ENCODE measurements around the gene PCDH9.

PCDH9 gene

DNA sequence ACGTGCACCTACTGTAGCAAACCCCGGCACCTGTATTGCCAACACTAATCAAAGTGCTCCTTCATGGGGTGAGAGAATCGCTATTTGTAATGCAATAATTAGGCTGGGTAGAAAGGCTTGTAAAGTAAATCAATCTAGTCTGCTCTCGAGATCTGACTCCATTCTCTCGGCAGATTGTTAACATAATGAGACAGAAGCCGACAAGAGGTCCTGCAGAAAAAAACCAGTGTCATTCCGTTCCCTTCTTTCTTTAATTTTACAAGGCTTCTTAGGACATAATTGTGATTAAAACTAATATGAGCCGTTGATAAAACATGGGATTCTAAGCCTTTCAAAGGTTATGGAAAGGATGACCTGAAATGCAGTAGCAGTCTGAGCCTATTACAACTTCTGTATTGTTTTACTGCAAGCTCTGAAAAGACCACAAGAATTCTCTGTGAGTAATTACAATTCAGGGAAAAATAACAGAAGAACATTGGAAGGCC is 530.0 kb downstream of the PCDH9 start:
- TF ChIP-seq SIN3A (IDR thresholded peaks at IDR 0.05; ENCODE audit: borderline replicate concordance, insufficient read depth, low read length) (no peak), FOXP2 (optimal IDR thresholded peaks at IDR 0.05; ENCODE audit: borderline replicate concordance, extremely low read depth, extremely low read length, insufficient read depth) (no peak), TAF1 (IDR thresholded peaks at IDR 0.05; ENCODE audit: borderline replicate concordance, insufficient read depth, low read length) (no peak), POLR2AphosphoS5 (IDR thresholded peaks at IDR 0.05; ENCODE audit: low read depth, low read length) (no peak)
- TF ChIP-seq, protein P1, sequence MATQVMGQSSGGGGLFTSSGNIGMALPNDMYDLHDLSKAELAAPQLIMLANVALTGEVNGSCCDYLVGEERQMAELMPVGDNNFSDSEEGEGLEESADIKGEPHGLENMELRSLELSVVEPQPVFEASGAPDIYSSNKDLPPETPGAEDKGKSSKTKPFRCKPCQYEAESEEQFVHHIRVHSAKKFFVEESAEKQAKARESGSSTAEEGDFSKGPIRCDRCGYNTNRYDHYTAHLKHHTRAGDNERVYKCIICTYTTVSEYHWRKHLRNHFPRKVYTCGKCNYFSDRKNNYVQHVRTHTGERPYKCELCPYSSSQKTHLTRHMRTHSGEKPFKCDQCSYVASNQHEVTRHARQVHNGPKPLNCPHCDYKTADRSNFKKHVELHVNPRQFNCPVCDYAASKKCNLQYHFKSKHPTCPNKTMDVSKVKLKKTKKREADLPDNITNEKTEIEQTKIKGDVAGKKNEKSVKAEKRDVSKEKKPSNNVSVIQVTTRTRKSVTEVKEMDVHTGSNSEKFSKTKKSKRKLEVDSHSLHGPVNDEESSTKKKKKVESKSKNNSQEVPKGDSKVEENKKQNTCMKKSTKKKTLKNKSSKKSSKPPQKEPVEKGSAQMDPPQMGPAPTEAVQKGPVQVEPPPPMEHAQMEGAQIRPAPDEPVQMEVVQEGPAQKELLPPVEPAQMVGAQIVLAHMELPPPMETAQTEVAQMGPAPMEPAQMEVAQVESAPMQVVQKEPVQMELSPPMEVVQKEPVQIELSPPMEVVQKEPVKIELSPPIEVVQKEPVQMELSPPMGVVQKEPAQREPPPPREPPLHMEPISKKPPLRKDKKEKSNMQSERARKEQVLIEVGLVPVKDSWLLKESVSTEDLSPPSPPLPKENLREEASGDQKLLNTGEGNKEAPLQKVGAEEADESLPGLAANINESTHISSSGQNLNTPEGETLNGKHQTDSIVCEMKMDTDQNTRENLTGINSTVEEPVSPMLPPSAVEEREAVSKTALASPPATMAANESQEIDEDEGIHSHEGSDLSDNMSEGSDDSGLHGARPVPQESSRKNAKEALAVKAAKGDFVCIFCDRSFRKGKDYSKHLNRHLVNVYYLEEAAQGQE (IDR thresholded peaks at IDR 0.05; ENCODE audit: insufficient read depth in 1 of 2, low read depth in 2 of 2, low read length in 2 of 2), result no peak

DNA sequence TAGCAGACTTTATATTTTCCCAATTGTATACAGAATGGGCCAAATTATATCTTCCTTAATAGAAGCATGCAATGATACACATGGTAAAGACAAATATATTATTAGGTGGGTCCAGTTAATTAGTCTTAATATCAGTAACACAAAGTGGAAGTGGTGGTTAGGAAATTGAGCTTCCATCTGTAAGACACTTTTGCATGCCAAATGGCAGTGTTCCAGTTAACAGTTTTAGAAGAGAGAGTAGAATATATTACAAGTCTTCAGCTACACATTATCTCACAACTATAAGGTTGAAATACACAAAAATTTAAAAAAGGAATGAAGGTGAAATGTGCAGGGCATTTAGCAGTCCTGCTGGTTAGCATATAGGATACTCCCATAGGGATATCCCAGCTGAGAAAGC is 536.5 kb downstream of the PCDH9 start:
- no peak for TF ChIP-seq SIN3A (IDR thresholded peaks at IDR 0.05; ENCODE audit: borderline replicate concordance, insufficient read depth, low read length)
- TF ChIP-seq, protein P1 (IDR thresholded peaks at IDR 0.05; ENCODE audit: insufficient read depth in 1 of 2, low read depth in 2 of 2, low read length in 2 of 2), result no peak
- no peak for TF ChIP-seq TAF1 (IDR thresholded peaks at IDR 0.05; ENCODE audit: borderline replicate concordance, insufficient read depth, low read length)
- TF ChIP-seq FOXP2 (optimal IDR thresholded peaks at IDR 0.05; ENCODE audit: borderline replicate concordance, extremely low read depth, extremely low read length, insufficient read depth), result no peak
- TF ChIP-seq POLR2AphosphoS5 (IDR thresholded peaks at IDR 0.05; ENCODE audit: low read depth, low read length), result no peak

DNA sequence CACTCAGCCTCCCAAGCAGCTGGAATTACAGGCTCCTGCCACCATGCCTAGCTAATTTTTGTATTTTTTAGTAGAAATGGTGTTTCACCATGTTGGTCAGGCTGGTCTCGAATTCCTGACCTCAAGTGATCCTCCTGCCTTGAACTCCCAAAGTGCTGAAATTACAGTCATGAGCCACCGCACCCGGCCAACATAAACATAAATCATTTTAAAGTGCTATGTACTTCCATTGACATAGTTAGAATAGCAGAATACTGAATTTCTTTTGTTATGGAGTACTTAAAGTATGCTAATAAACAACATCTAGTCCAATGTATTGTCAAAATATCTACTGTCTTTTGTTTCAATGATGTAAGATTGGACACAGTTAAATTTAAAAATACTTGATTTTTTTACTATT is 539.0 kb downstream of the PCDH9 start:
- TF ChIP-seq POLR2AphosphoS5 (IDR thresholded peaks at IDR 0.05; ENCODE audit: low read depth, low read length) (no peak), FOXP2 (optimal IDR thresholded peaks at IDR 0.05; ENCODE audit: borderline replicate concordance, extremely low read depth, extremely low read length, insufficient read depth) (no peak), TAF1 (IDR thresholded peaks at IDR 0.05; ENCODE audit: borderline replicate concordance, insufficient read depth, low read length) (no peak), SIN3A (IDR thresholded peaks at IDR 0.05; ENCODE audit: borderline replicate concordance, insufficient read depth, low read length) (no peak)
- TF ChIP-seq, protein P1 (IDR thresholded peaks at IDR 0.05; ENCODE audit: insufficient read depth in 1 of 2, low read depth in 2 of 2, low read length in 2 of 2), result no peak

DNA sequence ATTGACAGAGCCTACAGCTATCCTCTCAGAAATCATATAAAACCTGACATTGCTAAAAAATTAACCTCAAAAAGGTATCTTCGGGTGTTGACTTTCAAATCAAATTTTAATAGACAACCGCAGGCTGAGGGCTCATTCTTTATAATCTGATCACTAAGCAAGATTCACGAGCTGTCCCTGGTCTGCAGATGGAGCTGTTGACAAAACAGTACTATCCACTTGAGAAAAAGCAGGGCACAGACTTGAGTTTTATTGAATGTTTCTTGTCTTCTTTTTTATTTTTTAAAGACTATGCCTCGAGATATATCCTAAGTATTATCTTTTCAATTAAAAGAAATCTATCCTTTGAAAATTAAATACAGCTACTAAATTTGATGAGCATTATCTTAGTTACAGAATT is 540.5 kb downstream of the PCDH9 start:
- no peak for TF ChIP-seq POLR2AphosphoS5 (IDR thresholded peaks at IDR 0.05; ENCODE audit: low read depth, low read length)
- no peak for TF ChIP-seq FOXP2 (optimal IDR thresholded peaks at IDR 0.05; ENCODE audit: borderline replicate concordance, extremely low read depth, extremely low read length, insufficient read depth)
- TF ChIP-seq SIN3A (IDR thresholded peaks at IDR 0.05; ENCODE audit: borderline replicate concordance, insufficient read depth, low read length), result no peak
- TF ChIP-seq, protein P1 (IDR thresholded peaks at IDR 0.05; ENCODE audit: insufficient read depth in 1 of 2, low read depth in 2 of 2, low read length in 2 of 2), result no peak
- no peak for TF ChIP-seq TAF1 (IDR thresholded peaks at IDR 0.05; ENCODE audit: borderline replicate concordance, insufficient read depth, low read length)
